SU-DHL-6 (cell line): ENCODE measurements around the gene TCEA3.

ENCODE experiments used
- H2AFZ ChIP-seq: fragments of 200-600 bp; sonication (generic); 2 replicates; pipeline ENCODE4 v1.6.1; 2014; ENCODE audit warnings: low read depth, mild to moderate bottlenecking, moderate library complexity, mixed read lengths, antibody characterized with exemption, low read length; ENCODE audit not compliant: severe bottlenecking
- H3F3A ChIP-seq: fragments of 200-600 bp; shearing (Covaris generic); 2 replicates; pipeline ENCODE4 v1.6.0; 2016; ENCODE audit warnings: antibody characterized with exemption, mild to moderate bottlenecking; ENCODE audit not compliant: insufficient read depth
- H3K27ac ChIP-seq: fragments of 200-600 bp; sonication (generic); 2 replicates; pipeline ENCODE4 v1.5.1; 2016; ENCODE audit warnings: low read depth, mild to moderate bottlenecking, low read length, moderate library complexity, mixed read lengths
- H3K27me3 ChIP-seq: fragments of 200-600 bp; sonication (generic), shearing (Covaris generic); 2 replicates; pipeline ENCODE4 v1.6.0; 2014; ENCODE audit warnings: mild to moderate bottlenecking, low read length
- H3K36me3 ChIP-seq: fragments of 200-600 bp; sonication (generic); 2 replicates; pipeline ENCODE4 v1.6.1; 2014; ENCODE audit warnings: mild to moderate bottlenecking, low read length, mixed read lengths
- H3K4me2 ChIP-seq: fragments of 300-600, 200-600 bp; shearing (Covaris generic), sonication (generic); 2 replicates; pipeline ENCODE4 v1.6.0; 2014; ENCODE audit warnings: low read length, low read depth, mild to moderate bottlenecking; ENCODE audit not compliant: poor library complexity, severe bottlenecking
- H3K4me3 ChIP-seq: fragments of 200-600 bp; sonication (generic); 2 replicates; pipeline ENCODE4 v1.5.1; 2014; ENCODE audit warnings: antibody characterized with exemption, low read length, mild to moderate bottlenecking, mixed read lengths; ENCODE audit not compliant: insufficient read depth, poor library complexity, severe bottlenecking
- H3K79me2 ChIP-seq: fragments of 200-600 bp; sonication (generic); 2 replicates; pipeline ENCODE4 v1.6.1; 2014; ENCODE audit warnings: mild to moderate bottlenecking, low read length, moderate library complexity; ENCODE audit not compliant: insufficient read depth
- H3K9ac ChIP-seq: fragments of 200-600 bp; sonication (generic); 2 replicates; pipeline ENCODE4 v1.7.0; 2014; ENCODE audit warnings: mild to moderate bottlenecking, low read length
- H3K9me2 ChIP-seq: fragments of 200-600 bp; sonication (generic); replicated peaks from 2 replicates; pipeline ENCODE4 v1.6.1; 2014; ENCODE audit warnings: low read length; ENCODE audit not compliant: insufficient read depth
- H3K9me3 ChIP-seq: fragments of 200-600 bp; sonication (generic); 2 replicates; pipeline ENCODE4 v1.6.1; 2014; ENCODE audit warnings: low read length, mixed read lengths; ENCODE audit not compliant: insufficient read depth
- H4K20me1 ChIP-seq: fragments of 200-600 bp; sonication (generic); 2 replicates; pipeline ENCODE4 v1.6.1; 2014; ENCODE audit warnings: low read depth, mild to moderate bottlenecking, antibody characterized with exemption, low read length, moderate library complexity, mixed read lengths
- EZH2phosphoT487 ChIP-seq: fragments of 200-600 bp; sonication (generic), shearing (Covaris generic); conservative IDR thresholded peaks from 2 replicates; pipeline ENCODE4 v1.6.1; 2018; ENCODE audit warnings: mild to moderate bottlenecking, antibody characterized with exemption, low read length, moderate library complexity, mixed read lengths
- TF ChIP-seq, protein P1 (sequence below): fragments of 200-600 bp; sonication (generic); IDR thresholded peaks from one replicate; pipeline ENCODE4 v1.5.1; 2017; ENCODE audit warnings: antibody characterized with exemption, mild to moderate bottlenecking, low read length, moderate library complexity; ENCODE audit not compliant: insufficient read depth, poor library complexity, severe bottlenecking

TCEA3 gene

DNA sequence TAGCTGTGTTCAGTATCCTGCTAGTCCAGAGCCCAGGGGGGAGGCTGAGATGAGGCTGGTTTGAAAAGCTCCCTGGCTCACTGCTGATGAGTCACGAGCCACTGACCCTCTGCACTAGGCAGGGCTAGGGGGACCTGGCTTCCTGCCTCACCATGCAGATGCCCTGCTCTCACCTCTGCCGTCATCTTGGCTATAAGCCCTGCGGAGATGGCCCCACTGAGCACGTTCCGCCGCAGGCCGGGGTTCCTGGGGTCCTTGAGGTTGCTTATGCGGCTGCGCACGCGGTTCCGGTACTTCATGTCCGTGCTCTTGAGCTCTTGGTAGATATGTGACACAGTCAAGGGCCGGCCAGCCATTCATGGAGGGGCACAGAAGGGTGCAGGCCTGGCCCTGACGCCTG, 30.8 kb downstream of the TCEA3 start:
- Histone ChIP-seq H2AFZ (no peak overlapping the region), H3K27ac (no peak overlapping the region), H3K9me3 (no peaks in the 10 kb centered on the region), H3K27me3 (no peaks in the 10 kb centered on the region), H3K4me2 (no peak overlapping the region), H3K9ac (no peak overlapping the region), H4K20me1 (no peaks in the 10 kb centered on the region), H3F3A (no peaks in the 10 kb centered on the region), H3K36me3 (no peaks in the 10 kb centered on the region), H3K79me2 (no peaks in the 10 kb centered on the region), H3K9me2 (no peaks in the 10 kb centered on the region), H3K4me3 (no peak overlapping the region)
- no peak for TF ChIP-seq EZH2phosphoT487
- TF ChIP-seq, protein P1, sequence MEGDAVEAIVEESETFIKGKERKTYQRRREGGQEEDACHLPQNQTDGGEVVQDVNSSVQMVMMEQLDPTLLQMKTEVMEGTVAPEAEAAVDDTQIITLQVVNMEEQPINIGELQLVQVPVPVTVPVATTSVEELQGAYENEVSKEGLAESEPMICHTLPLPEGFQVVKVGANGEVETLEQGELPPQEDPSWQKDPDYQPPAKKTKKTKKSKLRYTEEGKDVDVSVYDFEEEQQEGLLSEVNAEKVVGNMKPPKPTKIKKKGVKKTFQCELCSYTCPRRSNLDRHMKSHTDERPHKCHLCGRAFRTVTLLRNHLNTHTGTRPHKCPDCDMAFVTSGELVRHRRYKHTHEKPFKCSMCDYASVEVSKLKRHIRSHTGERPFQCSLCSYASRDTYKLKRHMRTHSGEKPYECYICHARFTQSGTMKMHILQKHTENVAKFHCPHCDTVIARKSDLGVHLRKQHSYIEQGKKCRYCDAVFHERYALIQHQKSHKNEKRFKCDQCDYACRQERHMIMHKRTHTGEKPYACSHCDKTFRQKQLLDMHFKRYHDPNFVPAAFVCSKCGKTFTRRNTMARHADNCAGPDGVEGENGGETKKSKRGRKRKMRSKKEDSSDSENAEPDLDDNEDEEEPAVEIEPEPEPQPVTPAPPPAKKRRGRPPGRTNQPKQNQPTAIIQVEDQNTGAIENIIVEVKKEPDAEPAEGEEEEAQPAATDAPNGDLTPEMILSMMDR: no peak

DNA sequence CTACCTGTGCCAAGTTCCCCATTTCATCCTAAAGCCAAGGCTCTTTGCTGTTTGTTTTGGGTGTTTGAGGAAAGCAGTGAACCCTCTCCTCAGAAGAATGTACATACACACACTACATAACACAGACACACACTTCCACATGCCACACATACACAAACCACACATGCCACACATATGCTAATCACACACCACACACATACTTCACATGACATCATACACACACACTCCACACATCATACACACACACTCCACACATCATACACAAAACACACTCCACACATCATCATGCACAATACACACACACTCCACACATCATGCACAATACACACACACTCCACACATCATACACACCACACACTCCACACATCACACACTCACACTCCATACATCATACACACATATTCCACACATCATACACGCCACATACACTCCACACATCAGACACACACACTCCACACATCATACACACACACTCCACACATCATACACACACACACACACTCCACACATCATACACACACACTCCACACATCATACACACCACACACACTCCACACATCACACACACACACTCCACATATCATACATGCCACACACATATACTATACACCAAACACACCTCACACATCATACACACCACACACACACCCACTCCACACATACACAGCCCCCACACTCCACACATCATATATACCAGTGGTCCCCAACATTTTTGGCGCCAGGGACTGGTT, 32.3 kb downstream of the TCEA3 start:
- Histone ChIP-seq H3K27ac (no peak overlapping the region), H3F3A (no peaks in the 10 kb centered on the region), H3K9ac (no peak overlapping the region), H3K9me2 (no peaks in the 10 kb centered on the region), H3K27me3 (no peaks in the 10 kb centered on the region), H4K20me1 (no peaks in the 10 kb centered on the region), H3K79me2 (no peaks in the 10 kb centered on the region), H3K4me2 (no peak overlapping the region), H3K4me3 (no peak overlapping the region), H3K9me3 (no peaks in the 10 kb centered on the region), H2AFZ (no peak overlapping the region), H3K36me3 (no peaks in the 10 kb centered on the region)
- TF ChIP-seq, protein P1: no peak
- no peak for TF ChIP-seq EZH2phosphoT487

DNA sequence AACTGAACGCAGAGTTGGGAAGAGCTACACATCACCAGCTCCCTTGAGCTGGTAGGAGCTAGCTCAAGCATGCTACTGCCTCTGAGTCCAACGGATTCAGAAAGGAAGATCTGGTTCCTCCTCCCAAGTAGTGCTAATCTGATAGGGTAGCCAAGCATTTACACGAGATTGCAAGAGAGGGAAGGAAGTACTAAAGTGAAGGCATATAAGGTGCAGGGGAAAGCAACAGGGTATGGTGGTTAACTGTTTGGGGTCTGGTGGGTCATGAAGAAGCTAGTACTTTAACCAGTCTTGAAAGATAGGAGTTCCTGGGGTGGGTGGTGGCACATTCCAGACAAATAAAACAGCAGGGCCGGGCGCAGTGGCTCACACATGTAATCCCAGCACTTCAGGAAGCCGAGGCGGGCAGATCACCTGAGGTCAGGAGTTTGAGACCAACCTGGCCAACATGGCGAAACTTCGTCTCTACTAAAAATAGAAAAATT, 34.7 kb downstream of the TCEA3 start:
- Histone ChIP-seq H3F3A (no peaks in the 10 kb centered on the region), H3K27me3 (no peaks in the 10 kb centered on the region), H3K4me3 (no peak overlapping the region), H2AFZ (no peak overlapping the region), H3K79me2 (no peaks in the 10 kb centered on the region), H3K9me2 (no peaks in the 10 kb centered on the region), H3K9ac (no peak overlapping the region), H3K36me3 (no peaks in the 10 kb centered on the region), H3K4me2 (no peak overlapping the region), H4K20me1 (no peaks in the 10 kb centered on the region), H3K27ac (no peak overlapping the region), H3K9me3 (no peaks in the 10 kb centered on the region)
- TF ChIP-seq, protein P1: no peak
- TF ChIP-seq EZH2phosphoT487: no peak
